ENCODE data around the gene PER1.
"Not testable (repeated sequence)": the region's sequence is repeated elsewhere in the genome, so short reads cannot be mapped to it uniquely, and the experiment has no call there.

PER1 gene

GRCh38 chr17:8152112-8152775, at the start of gene PER1:
PER1 (minus strand) TSS chr17:8152404; CDS start chr17:8150706, 1,698 bp downstream.
- DNase-seq (ENCODE audit: low spot score) = peak; percentile 92

GRCh38 chr17:8192070-8192815, 40.0 kb upstream of the PER1 start:
- DNase-seq (ENCODE audit: low spot score) = peak; percentile 77

GRCh38 chr17:8190506-8190905, 38.3 kb upstream of the PER1 start:
- DNase-seq (ENCODE audit: low spot score) = no peak

GRCh38 chr17:8189711-8190477, 37.7 kb upstream of the PER1 start, which contains the start of gene BORCS6:
BORCS6 (minus strand) TSS chr17:8190180; CDS start chr17:8190140, 40 bp downstream.
- peak; percentile 93 for DNase-seq (ENCODE audit: low spot score)

GRCh38 chr17:8189041-8189710, 37.0 kb upstream of the PER1 start:
- no peak for DNase-seq (ENCODE audit: low spot score)

- no peak for DNase-seq (ENCODE audit: low spot score)
Measured at GRCh38 chr17:8188263-8188839, 36.1 kb upstream of the PER1 start.

GRCh38 chr17:8187517-8188262, 35.5 kb upstream of the PER1 start:
- peak; percentile 85 for DNase-seq (ENCODE audit: low spot score)

- DNase-seq (ENCODE audit: low spot score) = peak; percentile 74
Measured at GRCh38 chr17:8186787-8187516, 34.7 kb upstream of the PER1 start.

GRCh38 chr17:8186446-8186786, 34.2 kb upstream of the PER1 start:
- DNase-seq (ENCODE audit: low spot score) = no peak

- peak; percentile 73 for DNase-seq (ENCODE audit: low spot score)
Measured at GRCh38 chr17:8185582-8186445, 33.6 kb upstream of the PER1 start.

- no peak for DNase-seq (ENCODE audit: low spot score)
Measured at GRCh38 chr17:8176998-8177731, 25.0 kb upstream of the PER1 start.

GRCh38 chr17:8176197-8176940, 24.2 kb upstream of the PER1 start, which contains the start of gene TMEM107:
TMEM107 (minus strand) TSS chr17:8176380; CDS start chr17:8176286, 94 bp downstream.
- peak; percentile 88 for DNase-seq (ENCODE audit: low spot score)

GRCh38 chr17:8175795-8176196, 23.6 kb upstream of the PER1 start:
- no peak for DNase-seq (ENCODE audit: low spot score)

GRCh38 chr17:8173871-8174322, 21.7 kb upstream of the PER1 start:
- DNase-seq (ENCODE audit: low spot score) = no peak

- DNase-seq (ENCODE audit: low spot score) = peak; percentile 83
Measured at GRCh38 chr17:8173056-8173870, 21.1 kb upstream of the PER1 start.

GRCh38 chr17:8170186-8170585, 18.0 kb upstream of the PER1 start:
- not testable (repeated sequence) for DNase-seq (ENCODE audit: low spot score)

GRCh38 chr17:8167526-8167925, 15.3 kb upstream of the PER1 start:
- DNase-seq (ENCODE audit: low spot score) = no peak

Data from AG20443 (cell line).